Stimulated activated CD4-positive, alpha-beta T cell treated with anti-CD3 and anti-CD28 coated beads, Interleukin-2, amount 100 ng/mL, for 4 hours (primary cell): Measurements from ENCODE around the gene SLMAP.

Experiments
- DNase-seq: peaks from one replicate; pipeline ENCODE4 v3.0.0-alpha.2; 2020; ENCODE audit warnings: low read depth

Gene SLMAP

GRCh38 chr3:57753016-57753415 lies 3.1 kb upstream of the SLMAP start:
- DNase-seq, result no peak

- no peak for DNase-seq
These were observed 787 bp upstream of the SLMAP start for GRCh38 chr3:57755368-57755675.

- DNase-seq, result no peak
These were observed 656 bp downstream of the SLMAP start for GRCh38 chr3:57756528-57757401.

- no peak for DNase-seq
These were observed 1.7 kb downstream of the SLMAP start for GRCh38 chr3:57757642-57758297.

GRCh38 chr3:57758686-57759085 lies 2.6 kb downstream of the SLMAP start:
- DNase-seq, result no peak

- DNase-seq, result no peak
These were observed 8.7 kb downstream of the SLMAP start for GRCh38 chr3:57764794-57765193.

- no peak for DNase-seq
These were observed 12.5 kb downstream of the SLMAP start for GRCh38 chr3:57768595-57768994.

- no peak for DNase-seq
These were observed 14.1 kb downstream of the SLMAP start for GRCh38 chr3:57770009-57770827.

- no peak for DNase-seq
These were observed 16.1 kb downstream of the SLMAP start for GRCh38 chr3:57772251-57772650.

- no peak for DNase-seq
These were observed 21.7 kb downstream of the SLMAP start for GRCh38 chr3:57777774-57778173.

GRCh38 chr3:57778494-57778893 lies 22.4 kb downstream of the SLMAP start:
- DNase-seq, result no peak

GRCh38 chr3:57779666-57780065 lies 23.6 kb downstream of the SLMAP start:
- no peak for DNase-seq

GRCh38 chr3:57783186-57784088 lies 27.3 kb downstream of the SLMAP start:
- DNase-seq, result no peak

GRCh38 chr3:57784089-57784735 lies 28.1 kb downstream of the SLMAP start:
- no peak for DNase-seq

- DNase-seq, result no peak
These were observed 29.3 kb downstream of the SLMAP start for GRCh38 chr3:57785446-57785845.

GRCh38 chr3:57787867-57788623 lies 31.9 kb downstream of the SLMAP start:
- DNase-seq, result no peak

GRCh38 chr3:57788624-57789018 lies 32.5 kb downstream of the SLMAP start:
- DNase-seq, result no peak

GRCh38 chr3:57791245-57791644 lies 35.1 kb downstream of the SLMAP start:
- no peak for DNase-seq

- DNase-seq, result no peak
These were observed 36.1 kb downstream of the SLMAP start for GRCh38 chr3:57792198-57792597.

GRCh38 chr3:57793737-57794187 lies 37.7 kb downstream of the SLMAP start:
- no peak for DNase-seq
